Measurements from ENCODE around the gene CD300C. TPM values are rescaled to one million over a fixed set of nuclear protein-coding genes. Genes with fewer than 3 reads are reported as not detected.

The CD300C gene
- total and polyA plus RNA-seq, 2 donors from 2014 or later, result 0.34 to 4.2 TPM

DNA sequence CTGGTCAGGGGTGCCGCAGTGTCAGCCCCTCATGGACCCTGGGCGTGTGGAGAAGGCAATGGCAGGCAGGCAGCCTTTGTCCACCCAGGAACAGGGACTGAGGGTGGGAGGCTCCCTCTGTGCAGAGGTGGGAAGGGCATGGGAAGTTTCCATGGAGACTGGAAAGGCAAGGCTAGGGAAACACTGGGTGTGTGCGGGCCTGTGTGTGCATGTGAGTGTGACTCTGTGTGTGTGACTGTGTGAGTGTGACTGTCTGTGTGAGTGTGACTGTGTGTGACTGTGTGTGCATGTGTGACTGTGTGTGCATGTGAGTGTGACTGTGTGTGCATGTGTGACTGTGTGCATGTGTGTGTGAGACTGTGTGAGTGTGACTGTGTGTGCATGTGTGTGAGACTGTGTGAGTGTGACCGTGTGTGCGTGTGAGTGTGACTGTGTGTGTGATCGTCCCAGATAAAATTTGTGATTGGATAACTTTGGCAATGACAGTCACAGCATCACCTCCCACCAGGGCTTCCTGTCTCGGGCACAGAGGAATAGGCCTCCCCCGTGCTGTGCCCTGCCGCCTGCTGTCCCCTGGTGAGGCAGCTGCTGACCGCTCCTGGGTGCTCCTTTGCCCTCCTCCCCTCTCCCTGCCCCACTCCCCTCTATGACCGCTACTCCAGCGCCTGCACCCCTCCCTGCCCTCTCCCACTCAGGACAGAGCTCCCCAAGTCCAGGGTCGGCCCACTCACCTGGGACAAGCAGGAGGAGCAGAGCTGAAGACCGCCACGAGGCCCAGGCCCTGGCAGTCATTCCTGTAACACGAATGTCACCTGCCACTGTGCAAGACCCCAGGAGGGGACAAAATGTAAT lies 698 bp downstream of the CD300C start:
- H3K9me3 ChIP-seq (ENCODE audit: control insufficient read depth in 2 of 3, insufficient read depth in 1 of 3, low read length in 3 of 3), result no peaks in the 10 kb centered on the region
- H3K9ac ChIP-seq (ENCODE audit: low read length in 3 of 3), result no peak overlapping the region
- no peaks in the 10 kb centered on the region for H3K36me3 ChIP-seq (ENCODE audit: control insufficient read depth in 2 of 3, insufficient read depth in 3 of 3, low read length in 3 of 3)
- H3K27ac ChIP-seq (ENCODE audit: low read depth in 2 of 2, low read length in 2 of 2), result no peak overlapping the region
- FAIRE-seq, result no peak
- intact Hi-C loops (cut with DNase I), result no loop called here
- TF ChIP-seq, protein P1, sequence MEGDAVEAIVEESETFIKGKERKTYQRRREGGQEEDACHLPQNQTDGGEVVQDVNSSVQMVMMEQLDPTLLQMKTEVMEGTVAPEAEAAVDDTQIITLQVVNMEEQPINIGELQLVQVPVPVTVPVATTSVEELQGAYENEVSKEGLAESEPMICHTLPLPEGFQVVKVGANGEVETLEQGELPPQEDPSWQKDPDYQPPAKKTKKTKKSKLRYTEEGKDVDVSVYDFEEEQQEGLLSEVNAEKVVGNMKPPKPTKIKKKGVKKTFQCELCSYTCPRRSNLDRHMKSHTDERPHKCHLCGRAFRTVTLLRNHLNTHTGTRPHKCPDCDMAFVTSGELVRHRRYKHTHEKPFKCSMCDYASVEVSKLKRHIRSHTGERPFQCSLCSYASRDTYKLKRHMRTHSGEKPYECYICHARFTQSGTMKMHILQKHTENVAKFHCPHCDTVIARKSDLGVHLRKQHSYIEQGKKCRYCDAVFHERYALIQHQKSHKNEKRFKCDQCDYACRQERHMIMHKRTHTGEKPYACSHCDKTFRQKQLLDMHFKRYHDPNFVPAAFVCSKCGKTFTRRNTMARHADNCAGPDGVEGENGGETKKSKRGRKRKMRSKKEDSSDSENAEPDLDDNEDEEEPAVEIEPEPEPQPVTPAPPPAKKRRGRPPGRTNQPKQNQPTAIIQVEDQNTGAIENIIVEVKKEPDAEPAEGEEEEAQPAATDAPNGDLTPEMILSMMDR (IDR thresholded peaks at IDR 0.05; ENCODE audit: borderline replicate concordance, extremely low read depth, insufficient read depth), result no peak
- no peaks in the 10 kb centered on the region for H3K27me3 ChIP-seq (ENCODE audit: control insufficient read depth, insufficient read depth, low read length)
- DNase-seq, result peak in 4 of 5 donors; percentile 21 to 80 (median 26)
- H3K4me3 ChIP-seq (ENCODE audit: low read length in 3 of 3), result peak overlapping the region in 1 of 3 donors; percentile 31
- H3K4me1 ChIP-seq (ENCODE audit: control insufficient read depth in 2 of 3, insufficient read depth in 2 of 3, low read depth in 1 of 3, low read length in 3 of 3), result no peaks in the 10 kb centered on the region

DNA sequence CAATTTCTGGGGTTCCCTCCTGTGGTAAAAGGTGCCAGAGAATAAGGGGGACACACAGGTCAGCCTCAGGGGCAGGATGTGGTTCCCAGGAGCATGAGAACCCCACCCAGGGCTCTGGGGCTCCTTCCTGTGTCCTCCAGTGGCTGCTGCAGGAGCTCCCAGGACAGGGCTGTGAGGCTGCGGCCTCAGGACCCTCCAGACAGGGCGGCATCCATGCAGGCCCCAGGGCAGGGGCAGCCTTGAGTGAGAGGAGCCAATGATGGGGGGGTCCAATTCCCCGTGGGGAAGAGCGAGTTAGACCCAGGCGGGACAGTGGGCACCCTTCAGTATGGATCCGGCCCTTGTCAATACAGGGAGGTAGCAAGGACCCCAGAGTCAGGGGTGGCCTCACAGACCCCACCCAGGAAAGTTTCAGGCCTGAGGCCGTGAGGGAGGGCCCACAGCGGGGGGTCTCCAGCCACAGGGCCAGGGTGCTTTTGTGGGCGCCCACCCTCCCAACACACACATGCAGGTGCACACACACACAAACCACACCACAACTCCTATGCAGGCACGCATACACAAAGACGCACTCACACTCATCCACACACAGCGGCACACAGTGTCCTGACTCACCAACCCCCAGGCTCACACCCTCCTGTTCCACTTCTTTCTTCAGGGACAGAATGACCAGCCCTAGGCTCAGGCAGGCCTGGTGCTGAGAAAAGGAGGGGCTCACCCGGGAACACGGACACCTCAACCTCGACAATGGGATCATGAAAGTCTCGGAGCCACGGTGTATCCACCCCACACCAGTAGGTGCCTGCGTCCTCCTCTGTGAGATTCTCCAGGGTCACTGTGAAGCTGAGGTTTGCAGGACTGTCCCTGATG lies 1.8 kb downstream of the CD300C start:
- TF ChIP-seq, protein P1 (IDR thresholded peaks at IDR 0.05; ENCODE audit: borderline replicate concordance, extremely low read depth, insufficient read depth), result no peak
- Histone ChIP-seq H3K9ac (ENCODE audit: low read length in 3 of 3) (no peak overlapping the region), H3K9me3 (ENCODE audit: control insufficient read depth in 2 of 3, insufficient read depth in 1 of 3, low read length in 3 of 3) (no peaks in the 10 kb centered on the region), H3K27me3 (ENCODE audit: control insufficient read depth, insufficient read depth, low read length) (no peaks in the 10 kb centered on the region), H3K27ac (ENCODE audit: low read depth in 2 of 2, low read length in 2 of 2) (no peak overlapping the region), H3K4me1 (ENCODE audit: control insufficient read depth in 2 of 3, insufficient read depth in 2 of 3, low read depth in 1 of 3, low read length in 3 of 3) (no peaks in the 10 kb centered on the region), H3K4me3 (ENCODE audit: low read length in 3 of 3) (no peak overlapping the region), H3K36me3 (ENCODE audit: control insufficient read depth in 2 of 3, insufficient read depth in 3 of 3, low read length in 3 of 3) (no peaks in the 10 kb centered on the region)
- intact Hi-C loops (cut with DNase I), result no loop called here
- no peak for FAIRE-seq
- DNase-seq, result peak in 1 of 5 donors; percentile 61

DNA sequence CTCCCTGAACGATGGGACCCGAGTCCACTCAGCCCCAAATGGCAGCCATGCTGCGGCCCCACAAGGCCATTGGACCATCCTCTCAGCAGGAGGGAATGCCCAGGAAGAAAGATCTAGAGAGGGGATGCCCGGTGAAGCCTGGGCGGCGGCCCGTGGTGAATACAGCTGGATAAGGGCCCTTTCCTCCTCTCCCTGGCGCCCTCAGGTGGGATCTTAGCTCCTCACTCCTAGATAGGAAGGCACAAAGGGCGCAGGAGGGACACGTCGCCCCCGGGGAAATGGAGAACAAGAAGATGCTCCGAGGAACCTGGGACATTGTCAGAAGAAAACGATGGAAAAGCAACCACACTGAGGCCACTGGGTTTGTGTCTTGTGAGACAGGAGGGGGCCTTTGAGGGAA lies 2.5 kb downstream of the CD300C start:
- intact Hi-C loops (cut with DNase I), result no loop called here
- no peak for FAIRE-seq
- H3K36me3 ChIP-seq (ENCODE audit: control insufficient read depth in 2 of 3, insufficient read depth in 3 of 3, low read length in 3 of 3), result no peaks in the 10 kb centered on the region

More for the DNA sequence above, 2.5 kb downstream of the CD300C start:
- Histone ChIP-seq H3K4me3 (ENCODE audit: low read length in 3 of 3) (no peak overlapping the region), H3K9me3 (ENCODE audit: control insufficient read depth in 2 of 3, insufficient read depth in 1 of 3, low read length in 3 of 3) (no peaks in the 10 kb centered on the region), H3K27me3 (ENCODE audit: control insufficient read depth, insufficient read depth, low read length) (no peaks in the 10 kb centered on the region), H3K4me1 (ENCODE audit: control insufficient read depth in 2 of 3, insufficient read depth in 2 of 3, low read depth in 1 of 3, low read length in 3 of 3) (no peaks in the 10 kb centered on the region), H3K27ac (ENCODE audit: low read depth in 2 of 2, low read length in 2 of 2) (no peak overlapping the region), H3K9ac (ENCODE audit: low read length in 3 of 3) (no peak overlapping the region)
- no peak for DNase-seq
- TF ChIP-seq, protein P1 (IDR thresholded peaks at IDR 0.05; ENCODE audit: borderline replicate concordance, extremely low read depth, insufficient read depth), result no peak
